OCI-LY3 (cell line): ENCODE measurements around the gene MEAF6.

Source experiments
- H2AFZ ChIP-seq: fragments of 200-600, 300-600 bp; shearing (Covaris generic); 2 replicates; pipeline ENCODE4 v1.6.0; 2014; ENCODE audit warnings: antibody characterized with exemption, low read depth, low read length
- H3K27ac ChIP-seq: fragments of 200-600, 300-600 bp; sonication (generic); 2 replicates; pipeline ENCODE4 v1.5.1; 2014; ENCODE audit warnings: mild to moderate bottlenecking, low read length, moderate library complexity, mixed read lengths
- H3K27me3 ChIP-seq: fragments of 200-600, 300-600 bp; sonication (generic); 2 replicates; pipeline ENCODE4 v1.6.1; 2014; ENCODE audit warnings: low read depth, low read length, mixed read lengths
- H3K36me3 ChIP-seq: fragments of 200-600, 300-600 bp; sonication (generic); replicated peaks from 2 replicates; pipeline ENCODE3; 2014; ENCODE audit warnings: low read depth, low read length, mixed read lengths
- H3K4me1 ChIP-seq: fragments of 300-600, 200-600 bp; sonication (generic); 2 replicates; pipeline ENCODE4 v1.6.1; 2014; ENCODE audit warnings: low read length, mixed read lengths
- H3K4me2 ChIP-seq: fragments of 200-600, 300-600 bp; sonication (generic); 2 replicates; pipeline ENCODE4 v1.6.1; 2014; ENCODE audit warnings: low read length, mixed read lengths
- H3K4me3 ChIP-seq: fragments of 300-600, 200-600 bp; sonication (generic); 2 replicates; pipeline ENCODE4 v1.5.1; 2014; ENCODE audit warnings: antibody characterized with exemption, mild to moderate bottlenecking, low read length, moderate library complexity
- H3K79me2 ChIP-seq: fragments of 300-600, 200-600 bp; shearing (Covaris generic); 2 replicates; pipeline ENCODE4 v1.6.1; 2014; ENCODE audit warnings: mild to moderate bottlenecking, low read length, mixed read lengths
- H3K9ac ChIP-seq: fragments of 300-600, 200-600 bp; shearing (Covaris generic); 2 replicates; pipeline ENCODE4 v1.6.0; 2014; ENCODE audit warnings: mild to moderate bottlenecking, low read length, moderate library complexity
- H3K9me3 ChIP-seq: fragments of 200-600, 300-600 bp; shearing (Covaris generic); 2 replicates; pipeline ENCODE4 v1.6.1; 2014; ENCODE audit warnings: low read length, mixed read lengths; ENCODE audit not compliant: insufficient read depth
- H4K20me1 ChIP-seq: fragments of 200-600, 300-600 bp; sonication (generic); 2 replicates; pipeline ENCODE4 v1.6.1; 2016; ENCODE audit warnings: low read length, mixed read lengths; ENCODE audit not compliant: insufficient read depth
- CTCF ChIP-seq: fragments of 200-600, 300-600 bp; sonication (generic); IDR thresholded peaks from 2 replicates; pipeline ENCODE4 v1.5.1; 2014; ENCODE audit warnings: antibody characterized with exemption, low read length, low read depth
- EZH2phosphoT487 ChIP-seq: fragments of 200-600 bp; shearing (Covaris generic); IDR thresholded peaks from 2 replicates; pipeline ENCODE4 v1.6.1; 2018; ENCODE audit warnings: antibody characterized with exemption, mixed run types, low read depth

MEAF6 gene

GRCh38 chr1:37484325-37485051 is 30.1 kb downstream of the MEAF6 start:
- H3K9me3 ChIP-seq, result no peaks in the 10 kb centered on the region
- H3K4me1 ChIP-seq, result peaks cover 7% of the 10 kb centered on the region
- no peak overlapping the region for H3K4me2 ChIP-seq
- H2AFZ ChIP-seq, result no peak overlapping the region
- peaks cover 26% of the 10 kb centered on the region for H3K79me2 ChIP-seq
- H3K4me3 ChIP-seq, result no peak overlapping the region
- H3K27me3 ChIP-seq, result no peaks in the 10 kb centered on the region
- peaks cover 47% of the 10 kb centered on the region for H4K20me1 ChIP-seq
- H3K27ac ChIP-seq, result no peak overlapping the region
- no peak overlapping the region for H3K9ac ChIP-seq
- no peak for TF ChIP-seq EZH2phosphoT487
- TF ChIP-seq CTCF, result no peak
- peaks cover 36% of the 10 kb centered on the region for H3K36me3 ChIP-seq

GRCh38 chr1:37483785-37484184 is 30.8 kb downstream of the MEAF6 start:
- H3K27me3 ChIP-seq, result no peaks in the 10 kb centered on the region
- H3K9ac ChIP-seq, result no peak overlapping the region
- H3K36me3 ChIP-seq, result peaks cover 43% of the 10 kb centered on the region
- H4K20me1 ChIP-seq, result peaks cover 54% of the 10 kb centered on the region
- TF ChIP-seq EZH2phosphoT487 (no peak), CTCF (no peak)
- H3K4me1 ChIP-seq, result peaks cover 14% of the 10 kb centered on the region
- no peak overlapping the region for H2AFZ ChIP-seq
- H3K27ac ChIP-seq, result no peak overlapping the region
- H3K4me2 ChIP-seq, result no peak overlapping the region
- H3K79me2 ChIP-seq, result peaks cover 33% of the 10 kb centered on the region
- H3K4me3 ChIP-seq, result no peak overlapping the region
- H3K9me3 ChIP-seq, result no peaks in the 10 kb centered on the region

GRCh38 chr1:37482796-37483744 is 31.5 kb downstream of the MEAF6 start:
- H3K27ac ChIP-seq, result no peak overlapping the region

More at GRCh38 chr1:37482796-37483744, 31.5 kb downstream of the MEAF6 start:
- H3K4me2 ChIP-seq, result no peak overlapping the region
- H3K79me2 ChIP-seq, result peaks cover 40% of the 10 kb centered on the region
- peaks cover 61% of the 10 kb centered on the region for H4K20me1 ChIP-seq
- H3K4me3 ChIP-seq, result no peak overlapping the region
- TF ChIP-seq CTCF, result no peak
- no peak for TF ChIP-seq EZH2phosphoT487
- no peaks in the 10 kb centered on the region for H3K9me3 ChIP-seq
- no peak overlapping the region for H3K9ac ChIP-seq
- H3K27me3 ChIP-seq, result no peaks in the 10 kb centered on the region
- peaks cover 19% of the 10 kb centered on the region for H3K4me1 ChIP-seq
- H3K36me3 ChIP-seq, result peaks cover 51% of the 10 kb centered on the region
- H2AFZ ChIP-seq, result no peak overlapping the region
